OCI-LY7 (cell line): Measurements from ENCODE around the gene VASP. TPM values are rescaled to one million over a fixed set of nuclear protein-coding genes. Genes with fewer than 3 reads are reported as not detected.

Experiments
- BruUV-seq: library from RNA; stranded (reverse); fragments of 400-500 nt; replicated peaks from 2 replicates; lab custom pipeline; 2021; lab: Mats Ljungman, UMichigan
- CTCF ChIA-PET: fragments of 300-600 bp; sonication (Branson Sonifier 250); formaldehyde crosslinking; loops from one replicate; lab custom pipeline; 2022; ENCODE audit warnings: antibody characterized with exemption; ENCODE audit not compliant: unreplicated experiment; lab: Charles Lee
- POLR2A ChIA-PET: fragments of 300-600 bp; sonication (Branson Sonifier 250); formaldehyde crosslinking; loops from one replicate; lab custom pipeline; 2022; ENCODE audit warnings: antibody characterized with exemption; lab: Charles Lee
- DNase-seq: peaks from one replicate; pipeline ENCODE4 v3.0.0-alpha.2; 2015; ENCODE audit warnings: low spot score
- H2AFZ ChIP-seq: fragments of 200-600 bp; sonication (generic), shearing (Covaris generic); 2 replicates; pipeline ENCODE4 v1.6.1; 2014; ENCODE audit warnings: mild to moderate bottlenecking, antibody characterized with exemption, low read length, moderate library complexity
- H3K27ac ChIP-seq: fragments of 200-600 bp; sonication (generic); 2 replicates; pipeline ENCODE4 v1.5.1; 2014; ENCODE audit warnings: mixed run types, low read depth, mild to moderate bottlenecking, moderate library complexity, low read length, inconsistent platforms; ENCODE audit not compliant: poor library complexity, severe bottlenecking
- H3K36me3 ChIP-seq: fragments of 200-600 bp; sonication (generic); 2 replicates; pipeline ENCODE4 v1.6.1; 2014; ENCODE audit warnings: mild to moderate bottlenecking, antibody characterized with exemption, low read length, moderate library complexity, mixed read lengths; ENCODE audit not compliant: insufficient read depth
- H3K4me1 ChIP-seq: fragments of 200-600 bp; sonication (generic); 2 replicates; pipeline ENCODE4 v1.5.1; 2014; ENCODE audit warnings: mild to moderate bottlenecking, low read length; ENCODE audit not compliant: insufficient read depth, poor library complexity, severe bottlenecking
- H3K4me2 ChIP-seq: fragments of 200-600 bp; sonication (generic); 2 replicates; pipeline ENCODE4 v1.6.1; 2014; ENCODE audit warnings: mild to moderate bottlenecking, low read length
- H3K4me3 ChIP-seq: fragments of 200-600 bp; sonication (generic); 2 replicates; pipeline ENCODE4 v1.5.1; 2014; ENCODE audit warnings: mild to moderate bottlenecking, low read depth, low read length; ENCODE audit not compliant: poor library complexity, severe bottlenecking
- H3K79me2 ChIP-seq: fragments of 200-600 bp; sonication (generic); 2 replicates; pipeline ENCODE4 v1.6.1; 2016; ENCODE audit warnings: low read depth, mild to moderate bottlenecking, low read length, moderate library complexity, mixed read lengths; ENCODE audit not compliant: insufficient read depth
- H3K9me2 ChIP-seq: fragments of 200-600 bp; sonication (generic); 2 replicates; pipeline ENCODE4 v1.6.1; 2016; ENCODE audit warnings: mild to moderate bottlenecking, low read length, mixed read lengths; ENCODE audit not compliant: insufficient read depth
- H3K9me3 ChIP-seq: fragments of 200-600 bp; sonication (generic); 2 replicates; pipeline ENCODE4 v1.6.1; 2014; ENCODE audit warnings: mild to moderate bottlenecking, mixed run types, low read length, mixed read lengths
- H4K20me1 ChIP-seq: fragments of 200-600 bp; sonication (generic); 2 replicates; pipeline ENCODE4 v1.6.1; 2014; ENCODE audit warnings: mild to moderate bottlenecking, antibody characterized with exemption, low read length, moderate library complexity, mixed read lengths; ENCODE audit not compliant: insufficient read depth
- EZH2phosphoT487 ChIP-seq: fragments of 200-600 bp; sonication (generic); IDR thresholded peaks from 2 replicates; pipeline ENCODE4 v1.6.1; 2018; ENCODE audit warnings: low read depth, borderline replicate concordance, mild to moderate bottlenecking, mixed run types, antibody characterized with exemption, low read length, moderate library complexity, mixed read lengths
- intact Hi-C: fragments of 100-400 bp; cut with micrococcal nuclease; formaldehyde crosslinking; loops from one replicate; pipeline ENCODE4 v1.10.0; 2022; ENCODE audit not compliant: unreplicated experiment
- total RNA-seq, 2 experiments: library from RNA; depleted of rRNA in 1 of 2; stranded (reverse); fragments of >200 nt in 1 of 2; shearing (Covaris generic) in 1 of 2; gene quantifications; 2 replicates each; pipeline ENCODE4 v1.2.3, GENCODE V29; 2014 to 2022
- TF ChIP-seq, protein P1 (sequence below): fragments of 200-600 bp; sonication (generic); conservative IDR thresholded peaks from 2 replicates; pipeline ENCODE4 v1.5.1; 2014; ENCODE audit warnings: mild to moderate bottlenecking, antibody characterized with exemption, low read length, moderate library complexity, mixed read lengths

Gene VASP
- total RNA-seq, 2 experiments from 2014 or later: 39.6 to 62.8 TPM

- intact Hi-C loops: no loop called here
- POLR2A ChIA-PET: no interaction called here
- Histone ChIP-seq H2AFZ (no peak overlapping the region), H3K27ac (no peak overlapping the region), H3K4me2 (no peak overlapping the region), H3K9me2 (no peaks in the 10 kb centered on the region), H3K36me3 (no peaks in the 10 kb centered on the region), H3K9me3 (no peaks in the 10 kb centered on the region), H4K20me1 (no peaks in the 10 kb centered on the region), H3K4me1 (peaks cover 48% of the 10 kb centered on the region), H3K79me2 (no peaks in the 10 kb centered on the region; the same call in 1 of the 2 replicates), H3K4me3 (no peak overlapping the region)
- no TSS peak for BruUV-seq
- CTCF ChIA-PET: no interaction called here
- no peak for DNase-seq
- TF ChIP-seq, protein P1, sequence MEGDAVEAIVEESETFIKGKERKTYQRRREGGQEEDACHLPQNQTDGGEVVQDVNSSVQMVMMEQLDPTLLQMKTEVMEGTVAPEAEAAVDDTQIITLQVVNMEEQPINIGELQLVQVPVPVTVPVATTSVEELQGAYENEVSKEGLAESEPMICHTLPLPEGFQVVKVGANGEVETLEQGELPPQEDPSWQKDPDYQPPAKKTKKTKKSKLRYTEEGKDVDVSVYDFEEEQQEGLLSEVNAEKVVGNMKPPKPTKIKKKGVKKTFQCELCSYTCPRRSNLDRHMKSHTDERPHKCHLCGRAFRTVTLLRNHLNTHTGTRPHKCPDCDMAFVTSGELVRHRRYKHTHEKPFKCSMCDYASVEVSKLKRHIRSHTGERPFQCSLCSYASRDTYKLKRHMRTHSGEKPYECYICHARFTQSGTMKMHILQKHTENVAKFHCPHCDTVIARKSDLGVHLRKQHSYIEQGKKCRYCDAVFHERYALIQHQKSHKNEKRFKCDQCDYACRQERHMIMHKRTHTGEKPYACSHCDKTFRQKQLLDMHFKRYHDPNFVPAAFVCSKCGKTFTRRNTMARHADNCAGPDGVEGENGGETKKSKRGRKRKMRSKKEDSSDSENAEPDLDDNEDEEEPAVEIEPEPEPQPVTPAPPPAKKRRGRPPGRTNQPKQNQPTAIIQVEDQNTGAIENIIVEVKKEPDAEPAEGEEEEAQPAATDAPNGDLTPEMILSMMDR: no peak
These were observed 6.2 kb upstream of the VASP start for GRCh38 chr19:45500918-45501729.

- H3K36me3 ChIP-seq: no peaks in the 10 kb centered on the region
- H3K27ac ChIP-seq: no peak overlapping the region
- H4K20me1 ChIP-seq: no peaks in the 10 kb centered on the region
- no peak for DNase-seq
- no TSS peak for BruUV-seq
- no peaks in the 10 kb centered on the region for H3K9me3 ChIP-seq
- no peak for TF ChIP-seq EZH2phosphoT487
- TF ChIP-seq, protein P1: no peak
- CTCF ChIA-PET: no interaction called here
- H3K9me2 ChIP-seq: no peaks in the 10 kb centered on the region
- intact Hi-C loops: no loop called here
- H3K79me2 ChIP-seq: no peaks in the 10 kb centered on the region; the same call in 1 of the 2 replicates
- peaks cover 44% of the 10 kb centered on the region for H3K4me1 ChIP-seq
- H3K4me3 ChIP-seq: no peak overlapping the region
- H2AFZ ChIP-seq: no peak overlapping the region
- H3K4me2 ChIP-seq: no peak overlapping the region
- POLR2A ChIA-PET: no interaction called here
These were observed 5.6 kb upstream of the VASP start for GRCh38 chr19:45501730-45502014.

DNA sequence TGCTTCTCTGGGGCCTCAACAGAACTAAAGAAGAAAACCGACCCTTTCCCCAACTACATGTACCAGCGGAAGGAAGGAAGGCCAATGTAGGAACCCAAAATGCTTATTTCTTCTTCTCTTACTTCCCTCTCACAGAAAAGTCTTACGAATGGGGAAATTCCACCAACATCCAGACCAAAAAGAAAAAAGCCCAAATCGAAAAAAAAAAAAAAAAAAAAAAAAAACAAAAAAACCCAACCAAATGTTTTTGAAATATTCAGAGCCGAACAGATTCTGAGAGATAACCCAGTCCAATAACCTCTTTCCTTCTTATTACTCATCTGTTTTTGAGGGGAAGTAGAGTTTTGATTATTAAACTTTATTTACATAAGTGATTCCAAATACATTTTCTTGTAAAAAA lies 5.2 kb upstream of the VASP start:
- no TSS peak for BruUV-seq
- Histone ChIP-seq H3K79me2 (no peaks in the 10 kb centered on the region; the same call in 1 of the 2 replicates), H3K4me1 (peaks cover 43% of the 10 kb centered on the region), H3K27ac (no peak overlapping the region), H3K9me3 (no peaks in the 10 kb centered on the region), H4K20me1 (no peaks in the 10 kb centered on the region), H3K9me2 (no peaks in the 10 kb centered on the region), H3K4me3 (no peak overlapping the region), H2AFZ (no peak overlapping the region), H3K4me2 (no peak overlapping the region), H3K36me3 (no peaks in the 10 kb centered on the region)
- POLR2A ChIA-PET: no interaction called here
- CTCF ChIA-PET: no interaction called here
- intact Hi-C loops: no loop called here
- DNase-seq: no peak
- TF ChIP-seq EZH2phosphoT487: no peak
- TF ChIP-seq, protein P1: no peak
